HCT116 (cell line): Measurements from ENCODE around the gene SMPX. TPM values are rescaled to one million over a fixed set of nuclear protein-coding genes. Genes with fewer than 3 reads are reported as not detected.

ENCODE experiments used
- ATAC-seq: fragments of 200-7000 bp; cut with Tn5 transposase; 2 replicates; pipeline ENCODE4 v1.9.1; 2020; ENCODE audit warnings: mild to moderate bottlenecking, moderate library complexity
- BruUV-seq: library from RNA; stranded (reverse); fragments of 400-500 nt; replicated peaks from 2 replicates; lab custom pipeline; 2021; lab: Mats Ljungman, UMichigan
- CTCF ChIA-PET: fragments of 300-600 bp; sonication (Branson Sonifier 250); formaldehyde crosslinking; loops from one replicate; lab custom pipeline; 2021; ENCODE audit warnings: antibody characterized with exemption; lab: Charles Lee
- POLR2A ChIA-PET: fragments of 300-600, 350-600 bp; sonication (Branson Sonifier 250); formaldehyde crosslinking; loops from one replicate; lab custom pipeline; 2021; ENCODE audit warnings: antibody characterized with exemption; lab: Charles Lee
- RAD21 ChIA-PET, 2 experiments: fragments of 300-600 bp; sonication (Branson Sonifier 250); formaldehyde crosslinking; loops; one replicate each; lab custom pipeline; 2023; ENCODE audit warnings: low total read pairs in 2 of 2; ENCODE audit not compliant: uncharacterized antibody in 2 of 2, unreplicated experiment in 2 of 2, low non-redundant PET in 1 of 2; lab: Charles Lee
- DNase-seq: peaks from one replicate; pipeline ENCODE4 v3.0.0-alpha.2; 2010; ENCODE audit warnings: low read depth, low spot score
- H2AFZ ChIP-seq: fragments of 200-600 bp; shearing (Covaris generic), sonication (generic); 2 replicates; pipeline ENCODE4 v1.6.1; 2017; ENCODE audit warnings: low read depth, mixed run types, mixed read lengths, antibody characterized with exemption, low read length; ENCODE audit not compliant: poor library complexity, severe bottlenecking
- H3K27ac ChIP-seq: 2 replicates; pipeline ENCODE4 v1.5.1; 2012; ENCODE audit warnings: low read depth, low read length
- H3K27me3 ChIP-seq: fragments of 200-600 bp; sonication (generic); 2 replicates; pipeline ENCODE4 v1.6.1; 2016; ENCODE audit warnings: mixed run types, low read length, mixed read lengths; ENCODE audit not compliant: insufficient read depth
- H3K36me3 ChIP-seq, 2 experiments: fragments of 200-500 bp in 1 of 2; fragments of 200-600 bp in 1 of 2; sonication (Bioruptor generic) in 1 of 2; sonication (generic) in 1 of 2; 2 replicates each; pipeline versions ENCODE4 v1.5.1 to v1.6.1; 2014 to 2016; ENCODE audit warnings: low read length in 2 of 2, inconsistent platforms in 1 of 2, mixed read lengths in 1 of 2, mixed run types in 1 of 2; ENCODE audit not compliant: insufficient read depth in 2 of 2, control insufficient read depth in 1 of 2
- H3K4me1 ChIP-seq, 2 experiments: fragments of 200-600 bp in 1 of 2; sonication (generic) in 1 of 2; 2 replicates each; pipeline versions ENCODE4 v1.5.1 to v1.6.1; 2012 to 2017; ENCODE audit warnings: low read length in 2 of 2, inconsistent platforms in 1 of 2, mild to moderate bottlenecking in 1 of 2, mixed read lengths in 1 of 2, mixed run types in 1 of 2, moderate library complexity in 1 of 2; ENCODE audit not compliant: insufficient read depth in 2 of 2, control insufficient read depth in 1 of 2
- H3K4me2 ChIP-seq: fragments of 200-600 bp; sonication (generic); 2 replicates; pipeline ENCODE4 v1.6.1; 2017; ENCODE audit warnings: mixed run types, low read length, mixed read lengths
- H3K4me3 ChIP-seq, 2 experiments: fragments of 200-600 bp in 1 of 2; sonication (generic) in 1 of 2; replicated peaks in 1 of 2; 2 replicates each; pipeline ENCODE4 v1.5.1; 2011 to 2016; ENCODE audit warnings: low read length in 2 of 2, control low read depth in 1 of 2, low read depth in 1 of 2, mild to moderate bottlenecking in 1 of 2, mixed read lengths in 1 of 2, mixed run types in 1 of 2
- H3K79me2 ChIP-seq: fragments of 200-600 bp; sonication (generic); 2 replicates; pipeline ENCODE4 v1.6.1; 2017; ENCODE audit warnings: mild to moderate bottlenecking, mixed run types, low read length, moderate library complexity, mixed read lengths; ENCODE audit not compliant: insufficient read depth
- H3K9ac ChIP-seq: fragments of 200-600 bp; sonication (generic); 2 replicates; pipeline ENCODE4 v1.6.1; 2016; ENCODE audit warnings: low read length, mixed read lengths
- H3K9me2 ChIP-seq: fragments of 200-600 bp; sonication (generic), shearing (Covaris generic); 2 replicates; pipeline ENCODE4 v1.6.1; 2017; ENCODE audit warnings: mixed run types, mild to moderate bottlenecking, moderate library complexity; ENCODE audit not compliant: insufficient read depth
- H3K9me3 ChIP-seq, 2 experiments: fragments of 200-500 bp in 1 of 2; fragments of 200-600 bp in 1 of 2; sonication (Bioruptor generic) in 1 of 2; sonication (generic) in 1 of 2; 2 replicates each; pipeline ENCODE4 v1.6.1; 2014 to 2017; ENCODE audit warnings: low read length in 2 of 2, mixed read lengths in 2 of 2, inconsistent platforms in 1 of 2, low read depth in 1 of 2, mild to moderate bottlenecking in 1 of 2, mixed run types in 1 of 2, moderate library complexity in 1 of 2; ENCODE audit not compliant: control insufficient read depth in 1 of 2, insufficient read depth in 1 of 2
- H4K20me1 ChIP-seq: fragments of 200-600 bp; sonication (generic), shearing (Covaris generic); 2 replicates; pipeline ENCODE4 v1.6.1; 2017; ENCODE audit warnings: mixed run types, mild to moderate bottlenecking, moderate library complexity; ENCODE audit not compliant: insufficient read depth
- ATF3 ChIP-seq: IDR thresholded peaks from 2 replicates; pipeline ENCODE4 v1.6.1; 2012
- CBX3 ChIP-seq: IDR thresholded peaks from 2 replicates; pipeline ENCODE4 v1.6.1; 2012; ENCODE audit warnings: low read depth
- CEBPB ChIP-seq: IDR thresholded peaks from 2 replicates; pipeline ENCODE4 v1.6.1; 2012; ENCODE audit warnings: low read depth
- EGR1 ChIP-seq: IDR thresholded peaks from 2 replicates; pipeline ENCODE4 v1.6.1; 2012; ENCODE audit warnings: low read depth
- ELF1 ChIP-seq: IDR thresholded peaks from 2 replicates; pipeline ENCODE4 v1.6.1; 2012; ENCODE audit warnings: low read depth, borderline replicate concordance
- EZH2 ChIP-seq: fragments of 200-600 bp; sonication (generic); IDR thresholded peaks from 2 replicates; pipeline ENCODE4 v1.6.1; 2017; ENCODE audit warnings: antibody characterized with exemption, mixed run types
- EZH2phosphoT487 ChIP-seq: fragments of 200-600 bp; IDR thresholded peaks from 2 replicates; pipeline ENCODE4 v1.6.1; 2018; ENCODE audit warnings: antibody characterized with exemption, borderline replicate concordance
- FOSL1 ChIP-seq: IDR thresholded peaks from 2 replicates; pipeline ENCODE4 v1.6.1; 2012; ENCODE audit warnings: low read depth
- JUND ChIP-seq: IDR thresholded peaks from 2 replicates; pipeline ENCODE4 v1.6.1; 2012
- POLR2AphosphoS5 ChIP-seq: IDR thresholded peaks from 2 replicates; pipeline ENCODE4 v1.6.1; 2011; ENCODE audit warnings: mild to moderate bottlenecking, low read depth, low read length, moderate library complexity
- RAD21 ChIP-seq: IDR thresholded peaks from 2 replicates; pipeline ENCODE4 v1.6.1; 2012; ENCODE audit warnings: low read depth, mild to moderate bottlenecking
- REST ChIP-seq: IDR thresholded peaks from 2 replicates; pipeline ENCODE4 v1.6.1; 2012; ENCODE audit warnings: low read depth
- SP1 ChIP-seq: IDR thresholded peaks from 2 replicates; pipeline ENCODE4 v1.6.1; 2012; ENCODE audit warnings: low read depth
- SRF ChIP-seq: IDR thresholded peaks from 2 replicates; pipeline ENCODE4 v1.6.1; 2012; ENCODE audit warnings: low read depth
- YY1 ChIP-seq: IDR thresholded peaks from 2 replicates; pipeline ENCODE4 v1.6.1; 2011; ENCODE audit warnings: low read length, low read depth, moderate library complexity, mild to moderate bottlenecking; ENCODE audit not compliant: insufficient replicate concordance; ENCODE audit errors: extremely low read depth
- ZBTB33 ChIP-seq: IDR thresholded peaks from 2 replicates; pipeline ENCODE4 v1.6.1; 2011; ENCODE audit warnings: mild to moderate bottlenecking, low read length, moderate library complexity; ENCODE audit not compliant: insufficient replicate concordance; ENCODE audit errors: extremely low read depth
- ZFX ChIP-seq: fragments of 450-650 bp; IDR thresholded peaks from 2 replicates; pipeline ENCODE4 v1.6.1; 2017
- ZNF274 ChIP-seq: fragments of 200-500 bp; sonication (Bioruptor generic); IDR thresholded peaks from 2 replicates; pipeline ENCODE4 v1.6.1; 2014; ENCODE audit warnings: mild to moderate bottlenecking, low read depth, low read length, inconsistent platforms
- intact Hi-C: fragments of 100-400 bp; cut with micrococcal nuclease; formaldehyde crosslinking; loops from 2 replicates; pipeline ENCODE4 v1.10.0; 2022
- total RNA-seq: library from RNA; stranded (reverse); gene quantifications from one replicate; pipeline ENCODE4 v1.2.1, GENCODE V29; 2021; ENCODE audit not compliant: unreplicated experiment

The SMPX gene
- total RNA-seq, 1 experiment from 2014 or later = 0.59 TPM

- Histone ChIP-seq H2AFZ (no peak overlapping the region), H3K4me1 (no peaks in the 10 kb centered on the region), H3K36me3 (no peaks in the 10 kb centered on the region), H3K79me2 (no peaks in the 10 kb centered on the region), H3K9ac (no peak overlapping the region), H3K9me2 (no peaks in the 10 kb centered on the region), H3K27me3 (no peaks in the 10 kb centered on the region), H3K27ac (no peak overlapping the region), H4K20me1 (no peaks in the 10 kb centered on the region), H3K9me3 (no peaks in the 10 kb centered on the region), H3K4me3 (no peak overlapping the region), H3K4me2 (no peak overlapping the region)
- ChIA-PET CTCF (no interaction called here), RAD21 (no interaction called here), POLR2A (no interaction called here)
- TF ChIP-seq EZH2 (no peak), ZFX (no peak), POLR2AphosphoS5 (no peak), EGR1 (no peak), YY1 (no peak), EZH2phosphoT487 (no peak), RAD21 (no peak), CBX3 (no peak), SP1 (no peak), FOSL1 (no peak), REST (no peak), ZNF274 (no peak), ZBTB33 (no peak), ELF1 (no peak), SRF (no peak), ATF3 (no peak), JUND (no peak), CEBPB (no peak)
- DNase-seq (no peak), ATAC-seq (no peak)
- intact Hi-C loops = no loop called here
- BruUV-seq = no TSS peak
These were observed 22.7 kb downstream of the SMPX start for GRCh38 chrX:21735038-21735767.
